Muscle of arm (tissue), 14 donors: ENCODE data around the gene PLAC8. TPM values are rescaled to one million over a fixed set of nuclear protein-coding genes. Genes with fewer than 3 reads are reported as not detected.
"Not testable (repeated sequence)": the region's sequence is repeated elsewhere in the genome, so short reads cannot be mapped to it uniquely, and the experiment has no call there.

Source experiments
- DNase-seq: peaks from one replicate; pipeline ENCODE4 v3.0.0-alpha.2; 2013
- long read RNA-seq, 11 donors: transcript quantifications; one replicate each; lab custom pipeline, GENCODE V29; 2026
- polyA plus RNA-seq, 12 donors: library from polyadenylated mRNA; unstranded; fragments of 120-200 nt; gene quantifications; one replicate each; pipeline ENCODE4 v1.2.1, GENCODE V29; 2013; ENCODE audit not compliant: insufficient read length in 12 of 12

Gene PLAC8, protein sequence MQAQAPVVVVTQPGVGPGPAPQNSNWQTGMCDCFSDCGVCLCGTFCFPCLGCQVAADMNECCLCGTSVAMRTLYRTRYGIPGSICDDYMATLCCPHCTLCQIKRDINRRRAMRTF
- polyA plus RNA-seq = 10 to 100 TPM in 1 of 12 donors, 1 to 10 TPM in 8, under 1 TPM in 1, not detected in 2; 0.70 to 14.0 (median 1.9) TPM
- long read RNA-seq, donor 1, transcript PLAC8-201 (5 exons, 1,447 nt) = major isoform, 63 of 65 reads
- long read RNA-seq, donor 1, partial matches to known transcripts = 0 of 65 reads
- long read RNA-seq, donor 1, other reads (novel, unspliced or antisense) = 0 of 65 reads
- long read RNA-seq, donor 2, partial matches to known transcripts = 0 of 1 reads
- long read RNA-seq, donor 2, other reads (novel, unspliced or antisense) = 0 of 1 reads
- long read RNA-seq, donor 3 = 0 reads
- long read RNA-seq, donor 4 = 0 reads
- long read RNA-seq, donor 5, partial matches to known transcripts = 0 of 1 reads
- long read RNA-seq, donor 5, other reads (novel, unspliced or antisense) = 0 of 1 reads
- long read RNA-seq, donor 6 = 0 reads
- long read RNA-seq, donor 7 = 0 reads
- long read RNA-seq, donor 8, partial matches to known transcripts = 0 of 4 reads
- long read RNA-seq, donor 8, other reads (novel, unspliced or antisense) = 0 of 4 reads
- long read RNA-seq, donor 9, partial matches to known transcripts = 0 of 1 reads
- long read RNA-seq, donor 9, other reads (novel, unspliced or antisense) = 0 of 1 reads
- long read RNA-seq, donor 10, partial matches to known transcripts = 0 of 1 reads
- long read RNA-seq, donor 10, other reads (novel, unspliced or antisense) = 0 of 1 reads
- long read RNA-seq, donor 11 = 0 reads

DNA sequence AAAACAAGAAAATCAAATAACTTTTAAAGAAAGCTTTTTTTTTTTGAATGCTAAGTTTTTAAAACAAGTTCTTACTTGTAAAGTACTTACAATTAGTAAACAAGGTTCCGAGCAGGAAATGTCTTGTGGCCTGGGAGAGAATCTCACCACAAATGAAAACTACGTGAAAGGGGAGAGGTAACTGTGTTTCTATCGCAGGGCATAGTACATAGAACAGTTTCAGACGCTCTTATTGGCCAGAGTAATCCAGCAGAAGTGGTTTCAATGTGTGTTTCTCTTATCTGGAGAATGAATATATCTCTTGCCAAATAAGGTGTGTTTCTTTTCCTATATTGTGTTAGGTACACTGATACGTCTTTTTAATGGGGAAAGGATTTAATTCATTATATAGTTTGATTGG lies at the start of gene PLAC8:
Gene PLAC8, minus strand, starts transcription at position 154 of the 400 bp plus-strand sequence. CDS start 6,808 bp downstream, outside the sequence.
- DNase-seq = no peak

DNA sequence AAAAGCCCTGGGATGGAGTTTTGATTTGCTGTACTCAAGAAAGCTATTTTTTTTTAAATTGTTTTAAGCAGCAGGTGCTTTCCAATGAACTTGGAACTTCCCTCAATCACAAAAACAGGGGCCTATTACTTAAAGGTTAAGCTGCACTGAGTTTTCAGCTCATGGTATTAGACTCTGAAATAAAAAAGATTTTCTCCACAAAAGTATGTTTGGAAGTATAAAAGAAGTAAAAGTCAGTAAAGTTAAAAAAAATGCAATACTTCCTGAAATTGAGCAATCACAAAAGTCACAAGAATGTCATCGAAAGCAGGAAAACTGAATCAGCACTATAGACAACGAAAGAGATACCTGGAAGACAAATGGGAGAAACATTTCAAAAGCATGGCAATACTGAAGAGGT lies 38.9 kb upstream of the PLAC8 start:
- DNase-seq = no peak

DNA sequence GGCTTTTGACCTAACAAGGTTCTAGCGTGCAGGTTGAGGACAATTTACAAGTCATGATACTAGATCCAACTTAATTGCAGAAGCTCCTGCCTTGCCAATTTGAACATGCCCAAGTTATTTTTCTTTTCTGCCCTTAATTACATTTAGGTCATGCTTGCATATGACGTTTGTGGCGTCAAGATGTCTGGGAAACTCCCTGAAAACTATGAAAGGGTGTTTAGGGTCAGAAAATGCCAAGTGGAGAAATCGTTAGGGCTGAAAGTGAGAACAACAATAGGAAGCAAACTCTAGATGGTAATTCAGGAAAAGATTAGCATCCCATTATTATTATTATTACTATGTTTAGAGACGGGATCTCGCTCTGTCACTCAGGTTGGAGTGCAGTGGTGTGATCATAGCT lies 38.2 kb upstream of the PLAC8 start:
- no peak for DNase-seq

DNA sequence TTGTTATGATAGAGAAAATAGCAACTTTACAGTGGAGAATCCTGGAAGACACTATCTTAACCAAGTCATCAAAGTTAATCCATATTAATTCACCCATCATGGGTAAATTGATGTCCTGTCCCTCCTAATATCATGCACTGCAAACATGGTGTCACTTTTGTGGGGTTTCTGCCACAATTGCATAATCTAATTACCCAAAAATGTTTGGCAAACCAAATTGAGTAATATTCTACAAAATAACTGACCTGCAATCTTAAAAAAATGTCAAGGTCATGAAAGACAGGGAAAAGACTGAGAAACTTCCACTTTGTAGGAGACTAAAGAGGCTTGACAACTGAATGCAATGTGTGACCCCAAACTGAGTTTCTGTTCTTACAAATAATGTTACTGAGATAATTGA lies 37.1 kb upstream of the PLAC8 start:
- no peak for DNase-seq

DNA sequence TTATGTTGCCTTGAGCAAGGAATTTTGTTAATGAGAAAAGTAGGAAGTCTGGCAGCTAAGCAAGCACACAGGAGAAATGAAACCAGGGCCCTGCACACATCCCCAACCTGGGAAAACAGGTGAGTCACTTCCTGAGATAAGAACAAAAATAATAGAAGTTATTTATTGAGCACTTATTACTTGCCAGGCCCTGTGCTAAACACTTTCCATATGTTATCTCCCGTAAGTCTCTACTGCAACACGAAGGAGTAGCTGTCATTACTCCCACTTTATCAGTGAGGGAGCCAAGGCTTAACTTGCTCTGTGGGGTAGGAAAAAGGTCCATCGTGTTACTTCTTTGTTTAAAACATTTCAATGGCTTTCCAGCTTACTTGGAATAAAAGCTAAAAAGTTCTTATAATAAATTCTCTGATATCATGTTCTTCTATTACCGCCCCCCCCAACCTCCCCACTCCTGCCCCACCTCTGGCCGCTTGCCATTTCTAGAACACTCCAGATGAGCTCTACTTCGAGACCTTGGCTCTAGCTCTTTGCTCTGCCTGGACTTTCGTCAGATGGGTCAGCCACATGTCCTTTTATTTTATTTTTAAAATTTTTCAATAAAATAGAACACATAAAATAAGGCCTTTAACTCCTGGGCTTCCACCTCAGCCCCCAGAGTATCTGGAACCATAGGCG lies 36.3 kb upstream of the PLAC8 start:
- no peak for DNase-seq

DNA sequence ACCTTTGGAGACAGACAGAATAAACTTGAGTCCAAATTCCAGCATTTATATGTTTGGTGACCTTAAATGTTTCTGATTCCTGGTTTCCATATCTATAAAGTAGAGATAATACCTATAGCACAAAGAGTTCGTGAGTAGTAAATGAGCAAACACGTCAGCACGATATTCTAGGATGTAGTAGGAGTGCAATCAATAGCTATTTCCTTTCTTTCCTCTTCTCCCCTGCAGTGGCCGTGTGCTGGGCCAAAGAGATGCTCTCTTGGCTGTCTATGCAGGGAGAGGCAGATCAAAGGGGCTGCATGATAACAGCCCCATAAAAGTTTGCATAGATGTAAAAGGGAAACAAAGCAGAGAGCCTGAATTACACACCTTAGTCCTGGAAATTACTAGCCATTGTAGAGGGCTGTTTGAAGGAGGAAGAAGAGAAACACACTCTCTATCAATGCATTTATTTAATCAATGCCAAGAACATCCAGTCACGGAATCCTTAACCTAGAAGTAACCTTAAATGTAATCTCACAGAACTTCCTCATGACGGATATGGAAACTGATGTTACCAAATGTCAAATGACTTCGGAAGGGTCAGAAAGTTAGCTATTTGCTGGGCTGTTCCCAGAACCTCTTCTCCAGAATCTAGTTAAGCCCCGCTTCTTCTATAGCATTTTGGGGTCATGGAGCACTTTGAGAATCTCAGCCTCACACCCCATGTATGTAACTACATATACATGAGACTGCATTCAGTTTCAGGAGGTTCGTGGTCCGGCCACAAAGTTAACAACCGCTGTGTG lies 35.5 kb upstream of the PLAC8 start:
- no peak for DNase-seq

DNA sequence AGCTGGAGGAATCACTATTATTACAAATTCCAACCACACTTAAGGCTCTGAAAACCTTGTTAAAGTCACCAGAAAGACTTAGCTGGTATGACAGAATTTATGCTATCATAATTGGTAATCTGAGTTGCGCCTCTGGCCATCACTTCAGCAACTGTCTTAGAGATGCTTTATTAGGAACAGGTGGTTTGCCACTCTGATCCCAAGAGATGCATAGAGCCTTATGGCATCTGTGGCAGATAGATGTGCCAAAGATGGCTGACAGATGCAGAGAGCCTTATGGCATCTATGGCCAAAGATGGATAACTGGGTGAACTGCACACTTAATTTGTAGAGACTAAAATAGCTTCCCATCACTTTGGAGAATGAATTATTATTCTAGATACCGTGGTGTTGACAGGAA lies 32.3 kb upstream of the PLAC8 start:
- no peak for DNase-seq

DNA sequence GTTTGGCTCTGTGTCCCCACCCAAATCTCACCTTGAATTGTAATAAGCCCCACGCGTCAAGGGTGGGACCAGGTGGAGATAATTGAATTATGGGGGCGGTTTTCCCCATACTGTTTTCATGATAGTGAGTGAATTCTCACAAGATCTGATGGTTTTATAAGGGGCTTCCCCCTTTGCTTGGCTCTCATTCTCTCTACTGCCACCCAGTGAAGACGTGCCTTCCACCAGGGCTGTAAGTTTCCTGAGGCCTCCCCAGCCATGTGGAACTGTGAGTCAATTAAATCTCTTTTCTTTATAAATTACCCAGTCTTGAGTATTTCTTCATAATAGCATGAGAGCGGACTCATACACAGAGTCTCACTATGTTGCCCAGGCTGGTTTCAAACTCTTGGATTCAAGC lies 31.2 kb upstream of the PLAC8 start:
- DNase-seq = not testable (repeated sequence)

DNA sequence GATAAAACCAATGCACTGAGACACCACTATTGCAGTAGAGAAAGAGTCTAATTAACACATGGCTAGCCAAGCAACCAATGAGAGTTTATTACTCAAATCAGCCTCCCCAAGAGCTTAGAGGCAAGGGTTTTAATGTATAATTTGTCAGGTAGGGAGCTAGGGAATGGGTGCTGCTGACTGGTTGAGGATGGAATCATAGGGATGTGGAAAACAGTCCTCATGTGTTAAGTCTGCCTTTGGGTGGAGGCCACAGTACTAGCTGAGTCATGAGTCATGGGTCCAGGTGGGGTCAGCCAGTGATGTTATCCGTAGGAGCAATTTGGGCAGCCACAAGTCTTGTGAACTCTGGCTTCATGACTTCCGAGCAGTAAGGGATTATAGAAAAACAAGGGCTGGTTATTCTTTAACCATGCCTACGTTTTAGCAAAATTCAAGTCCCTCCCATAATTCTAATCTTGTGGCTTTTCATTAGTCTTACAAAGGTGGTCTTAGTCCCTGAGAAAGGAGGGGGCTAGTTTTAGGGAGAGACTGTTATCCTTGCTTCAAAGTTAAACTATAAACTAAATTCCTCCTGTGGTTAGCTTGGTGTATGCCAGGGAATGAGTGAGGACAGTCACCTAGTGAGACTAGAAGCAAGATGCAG lies 25.1 kb upstream of the PLAC8 start:
- no peak for DNase-seq

DNA sequence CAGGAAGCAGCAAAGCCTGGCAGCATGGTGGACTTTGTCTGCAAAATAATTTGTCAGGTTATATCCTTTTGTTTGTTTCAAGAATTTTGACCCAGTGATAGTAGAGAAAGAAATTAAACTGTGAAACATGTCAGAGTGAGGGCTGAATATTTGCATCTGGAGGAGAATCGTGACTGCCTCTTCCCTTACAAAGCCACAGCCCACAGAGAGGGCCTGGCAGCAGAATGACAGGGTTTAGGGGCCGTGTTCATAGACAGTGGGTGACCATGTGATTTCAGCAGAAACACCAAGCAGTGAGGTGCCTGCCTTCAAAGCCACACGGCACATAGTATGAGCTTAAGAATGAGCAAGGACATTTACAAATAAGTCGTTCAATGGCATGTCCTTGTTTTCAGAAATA lies 24.4 kb upstream of the PLAC8 start:
- no peak for DNase-seq

DNA sequence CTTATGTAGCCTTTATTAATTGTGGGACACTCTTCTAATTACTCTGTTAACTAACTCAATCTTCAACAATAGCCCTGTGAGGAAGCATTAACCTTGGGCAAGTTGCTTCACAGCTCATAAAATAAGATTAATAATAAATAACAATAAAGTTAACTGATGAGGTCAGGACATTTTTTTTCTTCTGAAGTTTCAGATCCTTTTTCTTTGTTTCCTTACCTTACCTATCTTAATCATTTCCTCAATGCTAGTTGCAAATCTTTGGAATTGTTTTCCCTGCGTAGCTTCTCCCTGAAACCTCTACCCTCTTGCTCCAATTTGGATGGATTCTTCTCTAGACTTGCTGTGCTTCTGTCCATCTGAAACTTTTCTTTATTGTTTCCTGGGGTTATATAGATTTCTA lies 17.5 kb upstream of the PLAC8 start:
- no peak for DNase-seq

DNA sequence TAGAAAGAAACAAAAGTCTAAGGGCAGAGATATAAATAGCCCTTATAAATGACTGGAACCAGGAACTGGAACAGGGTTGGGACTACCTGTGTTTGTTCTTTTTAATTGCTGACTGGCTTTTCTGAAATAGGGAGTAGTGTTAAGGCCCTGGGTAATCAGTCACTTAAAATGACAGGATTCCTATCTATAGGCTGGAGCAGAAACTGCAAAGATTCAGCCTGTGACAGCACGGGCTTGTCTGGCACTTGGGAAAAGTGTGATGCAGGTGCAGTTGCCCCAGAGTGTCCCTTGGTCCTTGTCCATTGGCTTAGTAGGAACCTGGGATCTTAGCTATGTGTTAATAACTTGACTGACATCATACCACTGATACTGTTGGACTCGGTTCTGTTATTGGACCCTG lies 14.7 kb upstream of the PLAC8 start:
- DNase-seq = no peak

DNA sequence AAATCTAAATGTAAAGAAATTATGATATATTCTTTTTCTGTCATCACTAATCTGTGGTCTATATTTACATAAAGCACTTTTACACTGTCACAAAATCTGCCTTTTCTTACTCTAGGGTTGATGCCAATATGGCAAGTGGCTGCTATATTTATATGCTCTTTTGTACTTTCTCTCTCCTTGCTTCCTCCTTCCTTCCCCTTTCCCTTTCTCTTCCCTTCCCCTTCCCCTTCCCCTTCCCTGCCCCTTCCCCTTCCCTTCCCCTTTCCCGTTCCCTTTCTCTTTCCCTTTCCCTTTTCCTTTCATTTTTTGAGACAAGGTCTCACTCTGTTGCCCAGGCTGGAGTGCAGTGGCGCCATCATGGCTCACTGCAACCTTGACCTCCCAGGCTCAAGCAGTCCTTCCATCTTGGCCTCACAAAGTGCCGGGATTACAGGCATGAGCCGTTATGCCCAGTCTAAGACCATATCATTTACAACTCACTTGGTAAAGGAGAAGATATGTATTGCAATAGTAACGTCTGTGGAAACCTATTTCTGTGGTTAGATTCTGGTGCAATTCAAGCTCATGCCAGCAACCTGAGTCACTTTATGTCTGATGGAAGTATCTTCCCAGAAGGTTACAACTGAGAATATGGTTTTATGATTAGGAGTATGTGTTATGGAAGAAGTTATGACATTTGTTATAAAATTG lies 13.9 kb upstream of the PLAC8 start:
- DNase-seq = no peak

DNA sequence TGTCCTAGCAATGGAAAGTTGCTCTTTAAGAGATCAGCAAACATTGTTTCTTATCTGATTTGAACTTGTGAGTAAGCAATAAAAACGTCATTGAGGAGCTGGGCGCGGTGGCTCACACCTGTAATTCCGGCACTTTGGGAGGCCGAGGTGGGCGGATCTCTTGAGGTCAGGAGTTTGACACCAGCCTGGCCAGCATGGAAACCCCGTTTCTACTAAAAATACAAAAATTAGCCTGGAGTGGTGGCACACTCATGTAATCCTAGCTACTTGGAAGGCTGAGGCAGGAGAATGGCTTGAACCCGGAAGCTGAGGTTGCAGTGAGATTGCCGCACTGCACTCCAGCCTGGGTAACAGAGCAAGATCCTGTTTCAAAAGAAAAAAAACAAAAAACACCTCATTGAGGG lies 11.2 kb upstream of the PLAC8 start:
- DNase-seq = no peak

DNA sequence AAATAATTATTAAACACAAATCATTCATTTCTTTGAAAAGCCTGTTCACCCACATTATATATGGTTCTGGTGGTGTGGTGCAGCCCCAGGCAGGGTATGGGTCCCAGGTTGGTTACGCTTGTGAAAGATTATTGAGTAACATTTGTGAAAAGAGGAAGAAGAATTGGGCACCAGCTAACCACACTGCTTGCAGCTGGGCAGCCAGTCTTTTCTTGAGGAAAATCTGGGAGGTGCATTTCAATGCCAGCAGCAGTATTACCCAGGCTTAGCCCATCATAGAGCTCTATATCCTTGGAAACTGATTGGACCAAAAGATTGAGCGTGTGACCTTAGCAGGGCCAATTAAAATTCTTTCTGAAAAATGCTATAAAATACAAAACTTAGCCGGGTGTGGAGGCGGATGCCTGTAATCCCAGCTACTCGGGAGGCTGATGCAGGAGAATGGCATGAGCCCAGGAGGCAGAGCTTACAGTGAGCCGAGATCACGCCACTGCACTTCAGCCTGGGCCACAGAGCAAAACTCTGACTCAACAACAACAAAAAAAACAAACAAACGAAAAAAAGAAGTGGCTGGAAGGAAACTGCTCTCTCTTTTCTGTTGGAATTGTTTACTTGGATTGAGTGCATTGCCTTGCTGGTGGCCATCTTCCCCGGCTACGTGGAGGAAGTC lies 9.7 kb upstream of the PLAC8 start:
- no peak for DNase-seq

DNA sequence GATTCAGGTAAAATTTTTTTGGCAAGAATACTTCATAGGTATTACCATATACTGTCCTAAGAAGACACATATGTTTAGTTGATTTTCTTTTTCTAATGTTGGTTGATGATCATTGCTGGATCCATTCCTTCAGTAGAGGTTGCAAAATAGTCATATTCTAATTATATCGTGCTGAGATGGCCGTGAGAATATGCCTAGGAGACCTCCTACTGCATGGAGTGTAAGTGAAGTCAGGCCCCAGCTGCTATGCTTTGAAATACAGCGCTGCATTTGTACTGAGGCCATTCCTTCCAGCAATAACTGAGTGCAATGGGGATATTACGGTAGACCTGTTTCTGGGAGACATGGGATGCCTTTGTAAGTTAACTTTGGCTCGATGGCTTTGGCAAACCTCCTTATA lies 6.7 kb upstream of the PLAC8 start:
- no peak for DNase-seq

DNA sequence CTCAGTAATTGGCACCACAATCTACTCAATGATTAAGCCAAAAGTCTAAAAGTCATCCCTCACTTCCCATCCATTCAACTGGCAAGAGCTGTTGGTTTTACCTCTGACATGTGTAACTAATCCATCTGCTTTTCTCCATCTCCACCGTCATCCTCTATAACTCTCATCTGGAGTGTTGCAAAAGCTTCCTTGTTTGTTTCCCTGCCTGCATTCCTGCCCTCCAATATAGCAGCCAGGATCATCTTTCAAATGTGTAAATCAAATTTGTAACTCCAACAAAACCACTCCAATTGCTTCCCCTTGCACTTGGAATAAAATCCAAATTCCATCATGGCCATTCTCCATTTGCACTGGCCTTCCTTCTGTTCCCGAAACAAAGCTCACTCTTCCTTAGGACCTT lies 4.3 kb upstream of the PLAC8 start:
- no peak for DNase-seq

DNA sequence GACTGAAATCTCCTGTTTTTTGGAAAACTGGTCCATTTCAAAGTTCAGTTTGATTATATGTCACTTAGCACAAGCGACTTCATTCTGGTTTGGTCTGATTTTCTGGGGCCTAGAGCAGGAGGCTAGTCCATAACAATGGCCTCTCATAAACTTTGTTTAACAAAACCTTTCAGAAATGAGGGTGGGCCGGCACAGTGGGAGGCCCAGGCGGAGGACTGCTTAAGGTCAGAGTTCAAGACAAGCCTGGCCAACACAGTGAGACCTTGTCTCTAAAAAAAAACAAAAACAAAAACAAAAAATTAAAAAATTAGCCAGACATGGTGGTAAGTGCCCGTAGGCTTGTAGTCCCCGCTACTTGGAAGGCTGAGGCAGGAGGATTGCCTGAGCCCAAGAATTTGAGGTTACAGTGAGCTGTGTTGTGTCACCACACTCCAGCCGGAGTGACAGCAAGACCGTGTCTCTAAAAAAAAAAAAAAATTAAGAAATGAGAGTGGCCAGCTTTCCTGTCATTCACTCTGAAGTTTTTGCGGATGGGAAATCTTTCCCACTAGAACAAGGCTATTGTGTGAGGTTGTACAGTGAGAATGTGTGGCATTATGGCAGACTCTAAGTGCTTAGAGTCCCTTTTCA lies 1.2 kb upstream of the PLAC8 start:
- DNase-seq = no peak

DNA sequence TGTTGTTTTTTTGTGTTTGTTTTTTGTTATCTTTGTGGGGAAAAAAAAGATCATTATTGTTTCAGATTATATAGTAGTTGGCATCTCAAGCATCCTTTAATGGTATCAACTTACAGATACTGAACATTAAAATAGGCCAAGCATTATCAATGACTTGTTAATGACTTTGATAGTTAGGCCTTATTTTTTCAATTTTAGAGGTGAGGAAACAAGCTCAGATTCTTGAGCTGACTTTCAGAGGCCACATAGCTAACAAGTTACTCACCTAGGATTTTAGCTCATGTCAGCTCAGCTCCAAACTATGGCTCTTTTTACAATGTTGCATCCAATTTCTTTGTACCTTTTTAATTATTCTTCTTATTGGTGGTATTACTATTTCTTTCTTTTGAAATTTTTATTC lies 471 bp upstream of the PLAC8 start:
- no peak for DNase-seq

DNA sequence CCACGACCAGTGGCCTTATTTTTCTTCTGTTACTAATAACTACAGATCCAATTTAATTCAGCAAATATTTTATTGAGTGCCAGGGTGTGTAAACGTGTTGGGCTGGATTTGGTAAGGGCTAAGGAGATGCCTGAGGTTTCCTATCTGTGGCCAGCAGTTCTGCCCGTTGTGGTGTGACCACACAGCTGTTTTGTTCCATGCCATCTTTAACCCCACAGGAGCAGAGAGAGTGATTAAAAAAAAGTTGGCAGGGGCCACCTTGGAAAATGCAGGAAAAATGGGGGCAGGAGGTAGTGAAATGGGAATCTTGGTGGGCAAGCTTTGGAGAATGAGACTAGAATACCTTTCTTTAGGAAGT lies 1.1 kb downstream of the PLAC8 start:
- no peak for DNase-seq
